D721Med (cell line): ENCODE measurements around the gene ZNF79.

Experiments used
- DNase-seq: peaks from one replicate; pipeline ENCODE4 v3.0.0; 2011; ENCODE audit warnings: low spot score; ENCODE audit not compliant: insufficient read length
- FAIRE-seq: peaks from 2 replicates; lab custom pipeline; 2011; peaks lifted over from hg19 to GRCh38; lab: Jason Lieb, UNC
- CTCF ChIP-seq: IDR thresholded peaks from 2 replicates; pipeline ENCODE4 v1.5.1; 2012; ENCODE audit warnings: mild to moderate bottlenecking, control low read depth; ENCODE audit not compliant: insufficient read depth; ENCODE audit errors: missing control alignments

ZNF79 gene

GRCh38 chr9:127488946-127489345 is 64.8 kb downstream of the ZNF79 start:
- DNase-seq = no peak
- no peak for TF ChIP-seq CTCF
- no peak for FAIRE-seq

GRCh38 chr9:127489471-127490115 is 65.4 kb downstream of the ZNF79 start:
- DNase-seq (no peak), FAIRE-seq (no peak)
- no peak for TF ChIP-seq CTCF

GRCh38 chr9:127490535-127491230 is 66.5 kb downstream of the ZNF79 start:
- DNase-seq (no peak), FAIRE-seq (no peak)
- TF ChIP-seq CTCF = no peak

GRCh38 chr9:127491516-127491915 is 67.3 kb downstream of the ZNF79 start:
- FAIRE-seq (no peak), DNase-seq (no peak)
- no peak for TF ChIP-seq CTCF

GRCh38 chr9:127492616-127493015 is 68.4 kb downstream of the ZNF79 start:
- DNase-seq (no peak), FAIRE-seq (no peak)
- no peak for TF ChIP-seq CTCF

GRCh38 chr9:127493592-127494303 is 69.6 kb downstream of the ZNF79 start:
- TF ChIP-seq CTCF = no peak
- no peak for FAIRE-seq
- DNase-seq = no peak
